ENCODE results near the gene ANTXR1. TPM values are rescaled to one million over a fixed set of nuclear protein-coding genes. Genes with fewer than 3 reads are reported as not detected.

ANTXR1 gene
- total RNA-seq, 4 donors from 2014 or later = 52.8 to 116 (median 98.9) TPM

- WGBS, 2 donors (ENCODE audit: low coverage in 1 of 2) = 8 to 40% methylated on average over 1 of the region's 1 CpG
- no peaks in the 10 kb centered on the region for H3K9me3 ChIP-seq
- no peak overlapping the region for H3K27ac ChIP-seq
- H3K4me1 ChIP-seq = peaks cover 0 to 14% (median 7%) of the 10 kb centered on the region in 3 donors
- TF ChIP-seq CTCF (IDR thresholded peaks at IDR 0.05) = no peak
- no peak for TF ChIP-seq POLR2A (IDR thresholded peaks at IDR 0.05)
- no peak for TF ChIP-seq EP300 (IDR thresholded peaks at IDR 0.05)
- TF ChIP-seq POLR2AphosphoS5 (IDR thresholded peaks at IDR 0.05) = no peak
- no peak overlapping the region for H3K4me3 ChIP-seq
- peaks cover 0 to 26% of the 10 kb centered on the region in 2 donors for H3K36me3 ChIP-seq
- ATAC-seq = no peak
- H3K27me3 ChIP-seq = no peaks in the 10 kb centered on the region
Measured at GRCh38 chr2:69047625-69048145, 34.7 kb downstream of the ANTXR1 start.

GRCh38 chr2:69050802-69051201 lies 37.8 kb downstream of the ANTXR1 start:
- no peaks in the 10 kb centered on the region for H3K27me3 ChIP-seq
- no peak overlapping the region for H3K27ac ChIP-seq
- no peaks in the 10 kb centered on the region for H3K36me3 ChIP-seq
- H3K4me3 ChIP-seq = no peak overlapping the region
- peaks cover 0 to 31% (median 7%) of the 10 kb centered on the region in 3 donors for H3K4me1 ChIP-seq
- TF ChIP-seq CTCF (IDR thresholded peaks at IDR 0.05) (no peak), POLR2A (IDR thresholded peaks at IDR 0.05) (no peak), EP300 (IDR thresholded peaks at IDR 0.05) (no peak), POLR2AphosphoS5 (IDR thresholded peaks at IDR 0.05) (no peak)
- no peak for ATAC-seq
- 59 to 100% methylated on average over 2 to 3 of the region's 4 CpGs for WGBS, 2 donors (ENCODE audit: low coverage in 1 of 2)
- H3K9me3 ChIP-seq = no peaks in the 10 kb centered on the region

- Histone ChIP-seq H3K27me3 (no peaks in the 10 kb centered on the region), H3K9me3 (no peaks in the 10 kb centered on the region), H3K36me3 (no peaks in the 10 kb centered on the region), H3K4me3 (no peak overlapping the region), H3K4me1 (peaks cover 0 to 31% (median 8%) of the 10 kb centered on the region in 3 donors), H3K27ac (peak overlapping the region in 2 of 4 donors; percentile 4 to 25)
- no peak for ATAC-seq
- TF ChIP-seq CTCF (IDR thresholded peaks at IDR 0.05) = no peak
- TF ChIP-seq POLR2A (IDR thresholded peaks at IDR 0.05) = no peak
- TF ChIP-seq POLR2AphosphoS5 (IDR thresholded peaks at IDR 0.05) = no peak
- TF ChIP-seq EP300 (IDR thresholded peaks at IDR 0.05) = no peak
- 76 to 83% methylated on average over 1 to 2 of the region's 2 CpGs for WGBS, 2 donors (ENCODE audit: low coverage in 1 of 2)
Measured at GRCh38 chr2:69053416-69053965, 40.5 kb downstream of the ANTXR1 start.

GRCh38 chr2:69054431-69054830 lies 41.5 kb downstream of the ANTXR1 start:
- TF ChIP-seq POLR2AphosphoS5 (IDR thresholded peaks at IDR 0.05) (no peak), CTCF (IDR thresholded peaks at IDR 0.05) (no peak), POLR2A (IDR thresholded peaks at IDR 0.05) (no peak), EP300 (IDR thresholded peaks at IDR 0.05) (no peak)
- Histone ChIP-seq H3K4me3 (no peak overlapping the region), H3K27ac (peak overlapping the region in 2 of 4 donors; percentile 8 to 16), H3K36me3 (no peaks in the 10 kb centered on the region), H3K4me1 (peaks cover 0 to 32% (median 8%) of the 10 kb centered on the region in 3 donors), H3K9me3 (no peaks in the 10 kb centered on the region), H3K27me3 (no peaks in the 10 kb centered on the region)
- peak; percentile 60 for ATAC-seq
- WGBS, 2 donors (ENCODE audit: low coverage in 1 of 2) = 40 to 76% methylated on average over 1 to 2 of the region's 2 CpGs

Data from gastroesophageal sphincter (tissue), 4 donors.